IMR-90 (cell line): Measurements from ENCODE around the gene TDP2. TPM values are rescaled to one million over a fixed set of nuclear protein-coding genes. Genes with fewer than 3 reads are reported as not detected.
"Not testable (repeated sequence)": the region's sequence is repeated elsewhere in the genome, so short reads cannot be mapped to it uniquely, and the experiment has no call there.

ENCODE experiments used
- ATAC-seq: fragments of 200-7000 bp; cut with Tn5 transposase; 2 replicates; pipeline ENCODE4 v1.9.1; 2020; ENCODE audit warnings: low read depth, mild to moderate bottlenecking, moderate library complexity
- BruUV-seq: library from RNA; stranded (reverse); fragments of 400-500 nt; replicated peaks from 2 replicates; lab custom pipeline; 2021; lab: Mats Ljungman, UMichigan
- CTCF ChIA-PET: fragments of 300-600 bp; formaldehyde crosslinking; extraction: SDS; loops from one replicate; lab custom pipeline; 2021; ENCODE audit warnings: antibody characterized with exemption; lab: Yijun Ruan, JAX
- POLR2A ChIA-PET: fragments of 300-600 bp; sonication (Branson Sonifier 250); formaldehyde crosslinking; loops from one replicate; lab custom pipeline; 2022; ENCODE audit warnings: antibody characterized with exemption; ENCODE audit not compliant: unreplicated experiment; lab: Charles Lee
- DNase-seq: peaks from one replicate; pipeline ENCODE4 v3.0.0; 2013
- H2AFZ ChIP-seq: replicated peaks from 2 replicates; pipeline ENCODE3; 2013; ENCODE audit warnings: low read length, mild to moderate bottlenecking; ENCODE audit not compliant: poor library complexity
- H2AK5ac ChIP-seq: 2 replicates; pipeline ENCODE4 v1.6.1; 2013; ENCODE audit warnings: low read depth, low read length, inconsistent platforms
- H2AK9ac ChIP-seq: replicated peaks from 2 replicates; pipeline ENCODE3; 2013; ENCODE audit warnings: mild to moderate bottlenecking, low read depth, low read length, moderate library complexity; ENCODE audit not compliant: poor library complexity
- H2BK120ac ChIP-seq: 2 replicates; pipeline ENCODE4 v1.6.1; 2013; ENCODE audit warnings: low read depth, low read length, inconsistent platforms
- H2BK15ac ChIP-seq: 3 replicates; pipeline ENCODE4 v1.6.1; 2013; ENCODE audit warnings: low read depth, low read length, inconsistent platforms
- H2BK20ac ChIP-seq: 2 replicates; pipeline ENCODE4 v1.6.1; 2013; ENCODE audit warnings: low read depth, mild to moderate bottlenecking, inconsistent platforms, low read length, moderate library complexity
- H2BK5ac ChIP-seq: 2 replicates; pipeline ENCODE4 v1.6.1; 2013; ENCODE audit warnings: mild to moderate bottlenecking, low read depth, low read length, inconsistent platforms; ENCODE audit not compliant: poor library complexity, severe bottlenecking
- H3K14ac ChIP-seq: replicated peaks from 2 replicates; pipeline ENCODE4 v1.6.1; 2013; ENCODE audit warnings: low read depth, low read length, inconsistent platforms
- H3K18ac ChIP-seq: 2 replicates; pipeline ENCODE4 v1.6.1; 2013; ENCODE audit warnings: low read depth, low read length, control low read depth
- H3K23ac ChIP-seq: 2 replicates; pipeline ENCODE4 v1.6.1; 2013; ENCODE audit warnings: low read depth, low read length, inconsistent platforms
- H3K27ac ChIP-seq: 2 replicates; pipeline ENCODE4 v1.5.1; 2013; ENCODE audit warnings: mild to moderate bottlenecking, control low read depth, low read length; ENCODE audit not compliant: insufficient read depth
- H3K27me3 ChIP-seq: 2 replicates; pipeline ENCODE4 v1.6.1; 2013; ENCODE audit warnings: low read length; ENCODE audit not compliant: control insufficient read depth, insufficient read depth
- H3K36me3 ChIP-seq: 2 replicates; pipeline ENCODE4 v1.6.1; 2013; ENCODE audit warnings: low read length, mixed read lengths; ENCODE audit not compliant: control insufficient read depth, insufficient read depth
- H3K4ac ChIP-seq: 2 replicates; pipeline ENCODE4 v1.6.1; 2013; ENCODE audit warnings: low read depth, low read length, inconsistent platforms
- H3K4me1 ChIP-seq: 2 replicates; pipeline ENCODE4 v1.6.1; 2013; ENCODE audit warnings: low read length, mixed read lengths; ENCODE audit not compliant: control insufficient read depth, insufficient read depth
- H3K4me2 ChIP-seq: 2 replicates; pipeline ENCODE4 v1.6.1; 2013; ENCODE audit warnings: low read depth, mild to moderate bottlenecking, control low read depth, low read length, moderate library complexity
- H3K4me3 ChIP-seq: 2 replicates; pipeline ENCODE4 v1.5.1; 2013; ENCODE audit warnings: low read depth, mild to moderate bottlenecking, control low read depth, low read length, moderate library complexity; ENCODE audit not compliant: insufficient read depth
- H3K56ac ChIP-seq: 2 replicates; pipeline ENCODE4 v1.6.1; 2013; ENCODE audit warnings: low read length, inconsistent platforms; ENCODE audit not compliant: insufficient read depth; ENCODE audit errors: extremely low read depth
- H3K79me1 ChIP-seq, 2 experiments: 2 replicates each; pipeline ENCODE4 v1.6.1; 2013; ENCODE audit warnings: low read length in 2 of 2, inconsistent platforms in 1 of 2, low read depth in 1 of 2
- H3K9ac ChIP-seq: 2 replicates; pipeline ENCODE4 v1.6.1; 2013; ENCODE audit warnings: low read depth, low read length, control low read depth
- H3K9me1 ChIP-seq: 2 replicates; pipeline ENCODE4 v1.6.1; 2013; ENCODE audit warnings: low read length, inconsistent platforms; ENCODE audit not compliant: insufficient read depth
- H3K9me3 ChIP-seq: 2 replicates; pipeline ENCODE4 v1.6.1; 2013; ENCODE audit warnings: low read length; ENCODE audit not compliant: control insufficient read depth, insufficient read depth
- H4K20me1 ChIP-seq: 2 replicates; pipeline ENCODE4 v1.6.1; 2013; ENCODE audit warnings: low read length, inconsistent platforms; ENCODE audit not compliant: insufficient read depth
- H4K5ac ChIP-seq: 2 replicates; pipeline ENCODE4 v1.6.1; 2013; ENCODE audit warnings: mild to moderate bottlenecking, low read depth, low read length, control low read depth
- H4K8ac ChIP-seq, 2 experiments: 2 replicates each; pipeline ENCODE4 v1.6.1; 2013; ENCODE audit warnings: low read depth in 2 of 2, low read length in 2 of 2, control low read depth in 1 of 2, inconsistent platforms in 1 of 2
- H4K91ac ChIP-seq: 2 replicates; pipeline ENCODE4 v1.6.1; 2013; ENCODE audit warnings: low read depth, low read length, inconsistent platforms; ENCODE audit not compliant: insufficient read depth
- BHLHE40 ChIP-seq: fragments of 150-350 bp; IDR thresholded peaks from 2 replicates; pipeline ENCODE4 v1.6.1; 2016; ENCODE audit warnings: mild to moderate bottlenecking, low read depth, low read length
- CEBPB ChIP-seq: IDR thresholded peaks from 2 replicates; pipeline ENCODE4 v1.6.1; 2012; ENCODE audit warnings: low read depth, low read length, improper control_type of control experiment
- CHD1 ChIP-seq: IDR thresholded peaks from 2 replicates; pipeline ENCODE4 v1.6.1; 2012; ENCODE audit warnings: low read depth, low read length, improper control_type of control experiment
- FOS ChIP-seq: fragments of 150-350 bp; IDR thresholded peaks from 2 replicates; pipeline ENCODE4 v1.6.1; 2016; ENCODE audit warnings: low read depth, low read length
- MAFK ChIP-seq: IDR thresholded peaks from 2 replicates; pipeline ENCODE4 v1.6.1; 2012; ENCODE audit warnings: low read depth, low read length, improper control_type of control experiment
- WGBS, 2 experiments: methylation state at CpG; one replicate each; pipeline versions ENCODE4 v1.1.5 to v1.1.7; 2013; ENCODE audit warnings: missing lambda C conversion rate in 2 of 2; ENCODE audit not compliant: insufficient read length in 1 of 2; ENCODE audit errors: extremely low coverage in 2 of 2; 5-methylcytosine and 5-hydroxymethylcytosine counted together
- dilution Hi-C: fragments of 300-500 bp; cut with HindIII; formaldehyde crosslinking; loops from one replicate; pipeline ENCODE4 v1.14.3; 2018; ENCODE audit warnings: low sequenced_read_pairs; ENCODE audit not compliant: unreplicated experiment
- in situ Hi-C: fragments of 300-500 bp; cut with MboI; formaldehyde crosslinking; loops from 3 replicates; pipeline ENCODE4 v1.14.3; 2019; ENCODE audit warnings: low sequenced_read_pairs, inconsistent platforms, mixed read lengths
- intact Hi-C: fragments of 100-400 bp; cut with micrococcal nuclease; formaldehyde crosslinking; loops from 2 replicates; pipeline ENCODE4 v1.10.0; 2022
- polyA plus RNA-seq, 3 experiments: library from polyadenylated mRNA; depleted of rRNA; stranded (reverse); fragments of >200 nt; gene quantifications; 2 replicates each; pipeline ENCODE4 v1.2.3, GENCODE V29; 2012; ENCODE audit warnings: low replicate concordance in 1 of 3
- total RNA-seq: library from RNA; depleted of rRNA; stranded (reverse); fragments of >200 nt; gene quantifications from 2 replicates; pipeline ENCODE4 v1.2.3, GENCODE V29; 2012
- TF ChIP-seq, protein P1 (sequence below): conservative IDR thresholded peaks from 2 replicates; pipeline ENCODE4 v1.5.1; 2012; ENCODE audit warnings: mild to moderate bottlenecking, low read depth, low read length, improper control_type of control experiment

The TDP2 gene
- total and polyA plus RNA-seq, 2 of the 4 experiments (the other 2 are of a cell fraction) = 13.6 to 22.8 TPM

DNA sequence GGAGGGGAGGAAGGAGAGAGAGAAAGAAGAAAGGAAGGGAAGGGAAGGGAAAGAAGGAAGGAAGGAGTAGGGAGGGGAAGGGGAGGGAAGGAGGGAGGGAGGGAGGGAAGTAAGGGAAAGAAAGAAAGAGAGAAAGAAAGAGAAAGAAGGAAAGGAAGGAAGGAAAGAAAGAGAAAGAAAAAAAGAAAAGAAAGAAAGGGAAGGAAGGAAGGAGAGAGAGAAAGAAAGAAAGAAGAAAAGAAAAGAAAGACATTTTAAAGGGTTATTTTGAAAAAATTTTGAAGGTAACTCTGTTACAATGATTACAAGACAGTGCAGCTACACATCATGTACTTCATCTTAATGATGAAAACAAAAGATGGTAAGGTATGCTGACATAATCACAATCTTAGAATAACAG lies 24.6 kb downstream of the TDP2 start:
- Histone ChIP-seq H3K14ac (no peak overlapping the region), H4K8ac (no peak overlapping the region), H3K4ac (no peak overlapping the region), H3K23ac (no peak overlapping the region), H3K9ac (no peak overlapping the region), H4K91ac (no peak overlapping the region), H2BK5ac (no peak overlapping the region), H3K79me1 (no peaks in the 10 kb centered on the region), H3K36me3 (no peaks in the 10 kb centered on the region), H3K4me1 (no peaks in the 10 kb centered on the region), H3K18ac (no peak overlapping the region), H3K27ac (no peak overlapping the region), H3K56ac (no peak overlapping the region), H2AK5ac (no peak overlapping the region), H2AK9ac (no peak overlapping the region), H2BK15ac (no peak overlapping the region), H2BK20ac (no peak overlapping the region), H3K9me1 (no peaks in the 10 kb centered on the region), H3K27me3 (peaks cover 11% of the 10 kb centered on the region), H2BK120ac (no peak overlapping the region), H2AFZ (no peak overlapping the region), H3K4me3 (no peak overlapping the region), H4K5ac (no peak overlapping the region), H4K20me1 (no peaks in the 10 kb centered on the region), H3K4me2 (no peak overlapping the region), H3K9me3 (no peaks in the 10 kb centered on the region)
- POLR2A ChIA-PET = no interaction called here
- no peak for TF ChIP-seq MAFK
- TF ChIP-seq CEBPB = no peak
- TF ChIP-seq, protein P1, sequence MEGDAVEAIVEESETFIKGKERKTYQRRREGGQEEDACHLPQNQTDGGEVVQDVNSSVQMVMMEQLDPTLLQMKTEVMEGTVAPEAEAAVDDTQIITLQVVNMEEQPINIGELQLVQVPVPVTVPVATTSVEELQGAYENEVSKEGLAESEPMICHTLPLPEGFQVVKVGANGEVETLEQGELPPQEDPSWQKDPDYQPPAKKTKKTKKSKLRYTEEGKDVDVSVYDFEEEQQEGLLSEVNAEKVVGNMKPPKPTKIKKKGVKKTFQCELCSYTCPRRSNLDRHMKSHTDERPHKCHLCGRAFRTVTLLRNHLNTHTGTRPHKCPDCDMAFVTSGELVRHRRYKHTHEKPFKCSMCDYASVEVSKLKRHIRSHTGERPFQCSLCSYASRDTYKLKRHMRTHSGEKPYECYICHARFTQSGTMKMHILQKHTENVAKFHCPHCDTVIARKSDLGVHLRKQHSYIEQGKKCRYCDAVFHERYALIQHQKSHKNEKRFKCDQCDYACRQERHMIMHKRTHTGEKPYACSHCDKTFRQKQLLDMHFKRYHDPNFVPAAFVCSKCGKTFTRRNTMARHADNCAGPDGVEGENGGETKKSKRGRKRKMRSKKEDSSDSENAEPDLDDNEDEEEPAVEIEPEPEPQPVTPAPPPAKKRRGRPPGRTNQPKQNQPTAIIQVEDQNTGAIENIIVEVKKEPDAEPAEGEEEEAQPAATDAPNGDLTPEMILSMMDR = no peak
- TF ChIP-seq BHLHE40 = no peak
- no peak for TF ChIP-seq FOS
- TF ChIP-seq CHD1 = no peak
- no peak for ATAC-seq
- dilution Hi-C loops (no loop called here), intact Hi-C loops (no loop called here), in situ Hi-C loops (no loop called here)
- no peak for DNase-seq
- BruUV-seq = no TSS peak
- CTCF ChIA-PET = no interaction called here

- peaks cover 11% of the 10 kb centered on the region for H3K27me3 ChIP-seq
- H3K4me1 ChIP-seq, BruUV-seq, H2AK5ac ChIP-seq, intact Hi-C loops, H3K4me3 ChIP-seq, H2AK9ac ChIP-seq, H4K8ac ChIP-seq, H3K56ac ChIP-seq, H3K79me1 ChIP-seq, H3K9me1 ChIP-seq, H2BK20ac ChIP-seq, H2BK5ac ChIP-seq, H3K18ac ChIP-seq, H3K9ac ChIP-seq, H3K14ac ChIP-seq, H3K36me3 ChIP-seq, ATAC-seq, dilution Hi-C loops, POLR2A ChIA-PET, H2BK120ac ChIP-seq, H2AFZ ChIP-seq, in situ Hi-C loops, H4K20me1 ChIP-seq, H4K91ac ChIP-seq, H3K23ac ChIP-seq, CTCF ChIA-PET, H2BK15ac ChIP-seq, H3K4ac ChIP-seq, H3K9me3 ChIP-seq, H3K4me2 ChIP-seq, DNase-seq, H3K27ac ChIP-seq, H4K5ac ChIP-seq: not testable (repeated sequence)
- 78% methylated on average over 3 of the region's 5 CpGs; no CpG with 5 or more reads in 1 of the 2 experiments for WGBS, 2 experiments
These were observed 26.1 kb downstream of the TDP2 start for GRCh38 chr6:24640631-24641030.
